HG02884 (cell line): ENCODE results near the gene SLIT3.

Experiments used
- ATAC-seq: cut with Tn5 transposase; IDR thresholded peaks from one replicate; pipeline ENCODE4 v1.9.1; 2021; ENCODE audit warnings: mild to moderate bottlenecking, moderate library complexity; ENCODE audit not compliant: unreplicated experiment

The SLIT3 gene

GRCh38 chr5:169272111-169272510 lies 28.8 kb downstream of the SLIT3 start:
- no peak for ATAC-seq

- no peak for ATAC-seq
Measured at GRCh38 chr5:169270827-169271226, 30.1 kb downstream of the SLIT3 start.

- no peak for ATAC-seq
Measured at GRCh38 chr5:169268019-169268418, 32.9 kb downstream of the SLIT3 start.

- no peak for ATAC-seq
Measured at GRCh38 chr5:169265888-169266287, 35.1 kb downstream of the SLIT3 start.

GRCh38 chr5:169263591-169263990 lies 37.3 kb downstream of the SLIT3 start:
- no peak for ATAC-seq

- ATAC-seq: no peak
Measured at GRCh38 chr5:169260896-169261569, 39.9 kb downstream of the SLIT3 start.

- no peak for ATAC-seq
Measured at GRCh38 chr5:169258372-169259000, 42.5 kb downstream of the SLIT3 start.

- ATAC-seq: no peak
Measured at GRCh38 chr5:169256191-169256590, 44.7 kb downstream of the SLIT3 start.

- ATAC-seq: no peak
Measured at GRCh38 chr5:169253071-169253470, 47.9 kb downstream of the SLIT3 start.

- no peak for ATAC-seq
Measured at GRCh38 chr5:169251333-169252084, 49.4 kb downstream of the SLIT3 start.

- no peak for ATAC-seq
Measured at GRCh38 chr5:169250887-169251286, 50.1 kb downstream of the SLIT3 start.

- no peak for ATAC-seq
Measured at GRCh38 chr5:169248996-169249395, 51.9 kb downstream of the SLIT3 start.

GRCh38 chr5:169248550-169248949 lies 52.4 kb downstream of the SLIT3 start:
- no peak for ATAC-seq

- no peak for ATAC-seq
Measured at GRCh38 chr5:169244812-169245211, 56.1 kb downstream of the SLIT3 start.

GRCh38 chr5:169243651-169244422 lies 57.1 kb downstream of the SLIT3 start:
- ATAC-seq: no peak

GRCh38 chr5:169242849-169243186 lies 58.1 kb downstream of the SLIT3 start:
- ATAC-seq: no peak

- no peak for ATAC-seq
Measured at GRCh38 chr5:169242175-169242848, 58.6 kb downstream of the SLIT3 start.

GRCh38 chr5:169229342-169229892 lies 71.5 kb downstream of the SLIT3 start:
- no peak for ATAC-seq

- no peak for ATAC-seq
Measured at GRCh38 chr5:169226895-169227294, 74.0 kb downstream of the SLIT3 start.

GRCh38 chr5:169225830-169226356 lies 75.0 kb downstream of the SLIT3 start:
- no peak for ATAC-seq
